Measurements from ENCODE around the gene BCAS4. TPM values are rescaled to one million over a fixed set of nuclear protein-coding genes. Genes with fewer than 3 reads are reported as not detected.

Gene BCAS4
- total RNA-seq, 1 donor from 2014 or later = 8.9 TPM

- Mint-ChIP-seq H3K36me3 (ENCODE audit: insufficient read depth) (no peaks in the 10 kb centered on the region), H3K9me3 (ENCODE audit: low read depth) (no peaks in the 10 kb centered on the region), H3K4me3 (ENCODE audit: low read depth) (no peak overlapping the region), H3K27ac (no peak overlapping the region), H3K4me1 (ENCODE audit: low read depth) (peaks cover 10% of the 10 kb centered on the region), H3K27me3 (no peaks in the 10 kb centered on the region)
- no peak for TF ChIP-seq CTCF (IDR thresholded peaks at IDR 0.05; ENCODE audit: unreplicated experiment)
- no peak for DNase-seq (ENCODE audit: low spot score, unreplicated experiment)
Observed at GRCh38 chr20:50866036-50866685, 71.3 kb downstream of the BCAS4 start.

- no peaks in the 10 kb centered on the region for H3K9me3 Mint-ChIP-seq (ENCODE audit: low read depth)
- H3K4me1 Mint-ChIP-seq (ENCODE audit: low read depth) = peaks cover 14% of the 10 kb centered on the region
- TF ChIP-seq CTCF (IDR thresholded peaks at IDR 0.05; ENCODE audit: unreplicated experiment) = no peak
- H3K36me3 Mint-ChIP-seq (ENCODE audit: insufficient read depth) = no peaks in the 10 kb centered on the region
- H3K27ac Mint-ChIP-seq = no peak overlapping the region
- H3K27me3 Mint-ChIP-seq = no peaks in the 10 kb centered on the region
- H3K4me3 Mint-ChIP-seq (ENCODE audit: low read depth) = no peak overlapping the region
- no peak for DNase-seq (ENCODE audit: low spot score, unreplicated experiment)
Observed at GRCh38 chr20:50866831-50867230, 72.0 kb downstream of the BCAS4 start.

DNA sequence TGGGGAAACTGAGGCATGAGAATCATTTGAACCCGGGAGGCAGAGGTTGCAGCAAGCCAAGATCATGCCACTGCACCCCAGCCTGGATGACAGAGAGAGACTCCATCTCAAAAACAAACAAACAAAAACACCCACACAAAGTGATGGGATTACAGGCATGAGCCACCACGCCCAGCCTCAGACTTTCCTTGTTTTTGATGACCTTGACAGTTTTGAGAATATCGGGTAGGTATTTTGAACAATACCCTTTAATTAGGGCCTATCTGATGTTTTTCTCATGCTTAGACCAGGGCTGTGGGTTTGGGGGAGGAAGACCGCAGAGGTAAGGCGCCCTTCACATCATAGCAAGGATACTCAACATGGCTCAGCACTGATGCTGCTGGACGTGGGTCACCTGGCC, 72.9 kb downstream of the BCAS4 start:
- no peak for DNase-seq (ENCODE audit: low spot score, unreplicated experiment)
- Mint-ChIP-seq H3K9me3 (ENCODE audit: low read depth) (no peaks in the 10 kb centered on the region), H3K27me3 (no peaks in the 10 kb centered on the region), H3K36me3 (ENCODE audit: insufficient read depth) (no peaks in the 10 kb centered on the region), H3K4me1 (ENCODE audit: low read depth) (peaks cover 16% of the 10 kb centered on the region), H3K4me3 (ENCODE audit: low read depth) (no peak overlapping the region), H3K27ac (no peak overlapping the region)
- TF ChIP-seq CTCF (IDR thresholded peaks at IDR 0.05; ENCODE audit: unreplicated experiment) = no peak

- H3K4me1 Mint-ChIP-seq (ENCODE audit: low read depth) = peaks cover 20% of the 10 kb centered on the region
- H3K27ac Mint-ChIP-seq = peak overlapping the region; percentile 47
- H3K27me3 Mint-ChIP-seq = no peaks in the 10 kb centered on the region
- no peaks in the 10 kb centered on the region for H3K9me3 Mint-ChIP-seq (ENCODE audit: low read depth)
- no peak overlapping the region for H3K4me3 Mint-ChIP-seq (ENCODE audit: low read depth)
- no peak for TF ChIP-seq CTCF (IDR thresholded peaks at IDR 0.05; ENCODE audit: unreplicated experiment)
- no peak for DNase-seq (ENCODE audit: low spot score, unreplicated experiment)
- H3K36me3 Mint-ChIP-seq (ENCODE audit: insufficient read depth) = no peaks in the 10 kb centered on the region
Observed at GRCh38 chr20:50868509-50869495, 73.9 kb downstream of the BCAS4 start.

- peaks cover 20% of the 10 kb centered on the region for H3K4me1 Mint-ChIP-seq (ENCODE audit: low read depth)
- peak overlapping the region; percentile 67 for H3K4me3 Mint-ChIP-seq (ENCODE audit: low read depth)
- H3K36me3 Mint-ChIP-seq (ENCODE audit: insufficient read depth) = no peaks in the 10 kb centered on the region
- no peaks in the 10 kb centered on the region for H3K9me3 Mint-ChIP-seq (ENCODE audit: low read depth)
- TF ChIP-seq CTCF (IDR thresholded peaks at IDR 0.05; ENCODE audit: unreplicated experiment) = no peak
- DNase-seq (ENCODE audit: low spot score, unreplicated experiment) = peak; percentile 62
- no peaks in the 10 kb centered on the region for H3K27me3 Mint-ChIP-seq
- peak overlapping the region; percentile 90 for H3K27ac Mint-ChIP-seq
Observed at GRCh38 chr20:50870561-50871161, 75.8 kb downstream of the BCAS4 start.

Data from progenitor cell of endocrine pancreas (in vitro differentiated cells).